Testis (tissue), 2 donors: Measurements from ENCODE around the gene CAMK2D.

ENCODE experiments used
- CTCF ChIP-seq, 3 experiments: fragments of 450-650 bp in 2 of 3; fragments of 200-600 bp in 1 of 3; sonication (generic) in 1 of 3; IDR thresholded peaks; one replicate each; pipeline ENCODE4 v1.5.1; 2016 to 2019; ENCODE audit warnings: antibody characterized with exemption in 3 of 3, mild to moderate bottlenecking in 2 of 3, moderate library complexity in 1 of 3
- POLR2A ChIP-seq: fragments of 450-650 bp; IDR thresholded peaks from one replicate; pipeline ENCODE4 v1.6.1; 2017; ENCODE audit warnings: antibody characterized with exemption, mild to moderate bottlenecking, moderate library complexity

- peak; percentile 95 to 98 (median 97) for TF ChIP-seq CTCF (IDR thresholded peaks at IDR 0.05)
- TF ChIP-seq POLR2A = no peak
Observed at GRCh38 chr4:113547487-113548042, 214.0 kb downstream of the CAMK2D start.
